Suprapubic skin (tissue), 4 donors: ENCODE data around the gene DHX35. TPM values are rescaled to one million over a fixed set of nuclear protein-coding genes. Genes with fewer than 3 reads are reported as not detected.
A peak's percentile ranks its signal among the peaks of the same experiment; 100 is the strongest.

Source experiments
- DNase-seq, 2 donors: peaks; one replicate each; pipeline ENCODE4 v3.0.0-alpha.2; 2019; ENCODE audit warnings: low spot score in 2 of 2
- H3K27ac ChIP-seq: fragments of 200-600 bp; sonication (generic); one replicate; pipeline ENCODE4 v1.5.1; 2019
- H3K27me3 ChIP-seq: fragments of 200-600 bp; sonication (generic); one replicate; pipeline ENCODE4 v1.5.1; 2019
- H3K36me3 ChIP-seq: fragments of 200-600 bp; sonication (generic); one replicate; pipeline ENCODE4 v1.5.1; 2019
- H3K4me1 ChIP-seq: fragments of 200-600 bp; sonication (generic); one replicate; pipeline ENCODE4 v1.5.1; 2019
- H3K4me3 ChIP-seq: fragments of 200-600 bp; sonication (generic); one replicate; pipeline ENCODE4 v1.5.1; 2019; ENCODE audit warnings: mild to moderate bottlenecking
- H3K9me3 ChIP-seq: fragments of 200-600 bp; sonication (generic); one replicate; pipeline ENCODE4 v1.5.1; 2019
- CTCF ChIP-seq, 2 donors: fragments of 200-600 bp in 1 of 2; fragments of 450-650 bp in 1 of 2; sonication (generic) in 1 of 2; IDR thresholded peaks; one replicate each; pipeline ENCODE4 v1.5.1; 2016 to 2019; ENCODE audit warnings: antibody characterized with exemption in 2 of 2, mild to moderate bottlenecking in 1 of 2, moderate library complexity in 1 of 2
- EP300 ChIP-seq: sonication (generic); formaldehyde crosslinking; IDR thresholded peaks from one replicate; pipeline ENCODE4 v1.6.1; 2017; ENCODE audit warnings: antibody characterized with exemption
- POLR2A ChIP-seq, 2 donors: fragments of 450-650 bp; IDR thresholded peaks; one replicate each; pipeline ENCODE4 v1.6.1; 2017; ENCODE audit warnings: antibody characterized with exemption in 2 of 2, mild to moderate bottlenecking in 2 of 2, moderate library complexity in 2 of 2
- POLR2AphosphoS5 ChIP-seq, 3 donors: sonication (generic); formaldehyde crosslinking; IDR thresholded peaks; one replicate each; pipeline ENCODE4 v1.6.1; 2017; ENCODE audit warnings: antibody characterized with exemption in 3 of 3
- WGBS: methylation state at CpG from one replicate; pipeline ENCODE4 v1.1.5; 2018; 5-methylcytosine and 5-hydroxymethylcytosine counted together
- total RNA-seq, 4 donors: library from RNA; depleted of rRNA; stranded (reverse); fragments of >200 nt; gene quantifications; one replicate each; pipeline ENCODE4 v1.1.0, GENCODE V29; 2016

Gene DHX35
- total RNA-seq, 4 donors from 2014 or later = 8.4 to 22.9 (median 11.9) TPM

DNA sequence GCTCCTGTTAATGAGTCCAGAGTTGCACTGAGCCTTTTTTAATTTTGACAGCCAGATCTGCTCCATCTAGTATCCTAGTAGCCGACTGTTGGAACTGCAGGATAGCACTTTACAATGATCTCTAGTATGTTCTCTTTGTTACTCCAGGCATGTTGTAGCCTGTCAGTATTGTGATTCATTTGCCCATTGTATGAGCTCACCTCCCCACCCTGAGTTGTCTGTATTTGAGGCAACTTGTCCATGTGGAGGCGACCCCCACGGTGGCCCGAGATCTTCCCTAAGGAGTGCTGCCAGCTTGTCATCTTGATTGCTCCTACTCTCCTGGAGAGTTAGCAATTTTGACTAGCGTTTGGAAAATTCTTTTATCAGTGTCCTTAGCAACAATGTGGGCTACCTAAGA is 67.2 kb downstream of the DHX35 start:
- TF ChIP-seq POLR2A (IDR thresholded peaks at IDR 0.05) (no peak), POLR2AphosphoS5 (IDR thresholded peaks at IDR 0.05) (no peak), CTCF (IDR thresholded peaks at IDR 0.05) (no peak), EP300 (no peak)
- no peaks in the 10 kb centered on the region for H3K4me1 ChIP-seq
- no peak overlapping the region for H3K27ac ChIP-seq
- WGBS = 72% methylated on average over 5 of the region's 5 CpGs
- DNase-seq = no peak
- peaks cover 44% of the 10 kb centered on the region for H3K36me3 ChIP-seq
- H3K4me3 ChIP-seq = no peak overlapping the region
- H3K27me3 ChIP-seq = no peaks in the 10 kb centered on the region
- H3K9me3 ChIP-seq = no peaks in the 10 kb centered on the region

DNA sequence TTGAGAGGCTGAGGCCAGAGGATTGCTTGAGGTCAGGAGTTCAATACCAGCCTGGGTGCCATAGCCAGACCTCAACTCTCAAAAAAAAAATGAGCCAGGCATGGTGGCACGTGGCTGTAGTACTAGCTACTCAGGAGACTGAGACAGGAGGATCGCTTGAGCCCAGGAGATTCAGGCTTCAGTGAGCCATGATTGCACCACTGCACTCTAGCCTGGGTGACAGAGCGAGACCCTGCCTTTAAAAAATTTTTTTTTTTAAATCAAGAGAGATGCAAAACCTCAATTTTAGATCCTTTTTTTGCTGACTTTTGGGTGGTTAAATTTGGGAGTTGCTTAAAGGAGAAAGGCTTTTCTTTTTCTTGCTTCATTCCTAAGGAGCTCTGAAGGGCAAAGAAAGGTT is 70.9 kb downstream of the DHX35 start:
- H3K9me3 ChIP-seq = no peaks in the 10 kb centered on the region
- H3K36me3 ChIP-seq = peaks cover 63% of the 10 kb centered on the region
- no peak overlapping the region for H3K27ac ChIP-seq
- no peak overlapping the region for H3K4me3 ChIP-seq
- DNase-seq = no peak
- H3K27me3 ChIP-seq = no peaks in the 10 kb centered on the region
- H3K4me1 ChIP-seq = no peaks in the 10 kb centered on the region
- TF ChIP-seq POLR2A (IDR thresholded peaks at IDR 0.05) = no peak
- no peak for TF ChIP-seq EP300
- TF ChIP-seq POLR2AphosphoS5 (IDR thresholded peaks at IDR 0.05) = no peak
- no peak for TF ChIP-seq CTCF (IDR thresholded peaks at IDR 0.05)
- 93% methylated on average over 3 of the region's 3 CpGs for WGBS

- Histone ChIP-seq H3K36me3 (peaks cover 80% of the 10 kb centered on the region), H3K4me1 (no peaks in the 10 kb centered on the region), H3K27me3 (no peaks in the 10 kb centered on the region), H3K4me3 (no peak overlapping the region), H3K27ac (no peak overlapping the region), H3K9me3 (no peaks in the 10 kb centered on the region)
- DNase-seq = no peak
- WGBS = 100% methylated on average over 1 of the region's 1 CpG
- no peak for TF ChIP-seq POLR2AphosphoS5 (IDR thresholded peaks at IDR 0.05)
- no peak for TF ChIP-seq EP300
- no peak for TF ChIP-seq CTCF (IDR thresholded peaks at IDR 0.05)
- TF ChIP-seq POLR2A (IDR thresholded peaks at IDR 0.05) = no peak
Observed at GRCh38 chr20:39036011-39036410, 73.9 kb downstream of the DHX35 start.

GRCh38 chr20:39036851-39037250 is 74.7 kb downstream of the DHX35 start:
- Histone ChIP-seq H3K9me3 (no peaks in the 10 kb centered on the region), H3K4me1 (no peaks in the 10 kb centered on the region), H3K36me3 (peaks cover 82% of the 10 kb centered on the region), H3K27me3 (no peaks in the 10 kb centered on the region), H3K27ac (no peak overlapping the region), H3K4me3 (no peak overlapping the region)
- peak; percentile 84 for TF ChIP-seq EP300
- no peak for TF ChIP-seq CTCF (IDR thresholded peaks at IDR 0.05)
- WGBS = 98% methylated on average over 5 of the region's 5 CpGs
- no peak for DNase-seq

GRCh38 chr20:39038047-39038446 is 75.9 kb downstream of the DHX35 start:
- TF ChIP-seq EP300 (no peak), POLR2AphosphoS5 (IDR thresholded peaks at IDR 0.05) (no peak), POLR2A (IDR thresholded peaks at IDR 0.05) (no peak), CTCF (IDR thresholded peaks at IDR 0.05) (no peak)
- H3K9me3 ChIP-seq = no peaks in the 10 kb centered on the region
- WGBS = 87% methylated on average over 8 of the region's 8 CpGs
- H3K27me3 ChIP-seq = no peaks in the 10 kb centered on the region
- no peak for DNase-seq
- peaks cover 7% of the 10 kb centered on the region for H3K4me1 ChIP-seq
- H3K36me3 ChIP-seq = peaks cover 73% of the 10 kb centered on the region
- no peak overlapping the region for H3K4me3 ChIP-seq
- no peak overlapping the region for H3K27ac ChIP-seq
